Muscle layer of colon (tissue), 2 donors: Measurements from ENCODE around the gene ZSCAN5B.

Experiments
- H3K27ac ChIP-seq: one replicate; pipeline ENCODE4 v1.7.0; 2013; ENCODE audit warnings: low read depth, mild to moderate bottlenecking, low read length, moderate library complexity
- H3K27me3 ChIP-seq, 2 donors: one replicate each; pipeline ENCODE4 v1.7.0; 2013; ENCODE audit warnings: low read length in 2 of 2, mild to moderate bottlenecking in 2 of 2; ENCODE audit not compliant: insufficient read depth in 2 of 2, control insufficient read depth in 1 of 2
- H3K36me3 ChIP-seq: one replicate; pipeline ENCODE4 v1.7.0; 2013; ENCODE audit warnings: mild to moderate bottlenecking, low read length; ENCODE audit not compliant: insufficient read depth
- H3K4me1 ChIP-seq: one replicate; pipeline ENCODE4 v1.7.0; 2013; ENCODE audit warnings: mild to moderate bottlenecking, low read length; ENCODE audit not compliant: insufficient read depth
- H3K4me3 ChIP-seq, 2 donors: one replicate each; pipeline ENCODE4 v1.7.0; 2013; ENCODE audit warnings: low read length in 2 of 2, low read depth in 1 of 2, mild to moderate bottlenecking in 1 of 2, moderate library complexity in 1 of 2
- H3K9ac ChIP-seq: one replicate; pipeline ENCODE4 v1.7.0; 2013; ENCODE audit warnings: low read length
- H3K9me3 ChIP-seq: one replicate; pipeline ENCODE4 v1.7.0; 2013; ENCODE audit warnings: mild to moderate bottlenecking, low read length
- donor health status: abdominal sarcoma.
- donor health status: Adenocarcinoma of cecum.

ZSCAN5B gene

GRCh38 chr19:56174550-56174949, 23.0 kb downstream of the ZSCAN5B start:
- no peak overlapping the region for H3K4me3 ChIP-seq
- H3K9ac ChIP-seq = no peak overlapping the region
- no peak overlapping the region for H3K27ac ChIP-seq
- no peaks in the 10 kb centered on the region for H3K9me3 ChIP-seq
- H3K36me3 ChIP-seq = no peaks in the 10 kb centered on the region
- H3K27me3 ChIP-seq = peaks cover 0 to 20% of the 10 kb centered on the region in 2 donors
- no peaks in the 10 kb centered on the region for H3K4me1 ChIP-seq

GRCh38 chr19:56174086-56174485, 23.5 kb downstream of the ZSCAN5B start:
- H3K4me3 ChIP-seq = no peak overlapping the region
- H3K27ac ChIP-seq = no peak overlapping the region
- no peaks in the 10 kb centered on the region for H3K36me3 ChIP-seq
- H3K4me1 ChIP-seq = no peaks in the 10 kb centered on the region
- H3K27me3 ChIP-seq = peaks cover 0 to 20% of the 10 kb centered on the region in 2 donors
- no peaks in the 10 kb centered on the region for H3K9me3 ChIP-seq
- H3K9ac ChIP-seq = no peak overlapping the region

- Histone ChIP-seq H3K27ac (no peak overlapping the region), H3K4me3 (no peak overlapping the region), H3K9me3 (no peaks in the 10 kb centered on the region), H3K9ac (no peak overlapping the region), H3K4me1 (no peaks in the 10 kb centered on the region), H3K27me3 (peaks cover 0 to 7% of the 10 kb centered on the region in 2 donors), H3K36me3 (no peaks in the 10 kb centered on the region)
Measured at GRCh38 chr19:56170261-56170660, 27.3 kb downstream of the ZSCAN5B start.

- no peaks in the 10 kb centered on the region for H3K27me3 ChIP-seq
- H3K9ac ChIP-seq = no peak overlapping the region
- no peaks in the 10 kb centered on the region for H3K36me3 ChIP-seq
- no peak overlapping the region for H3K4me3 ChIP-seq
- no peaks in the 10 kb centered on the region for H3K9me3 ChIP-seq
- H3K4me1 ChIP-seq = no peaks in the 10 kb centered on the region
- no peak overlapping the region for H3K27ac ChIP-seq
Measured at GRCh38 chr19:56167064-56167578, 30.5 kb downstream of the ZSCAN5B start.

- H3K27ac ChIP-seq = no peak overlapping the region
Measured at GRCh38 chr19:56163097-56163496, 34.5 kb downstream of the ZSCAN5B start.

GRCh38 chr19:56162258-56162657, 35.3 kb downstream of the ZSCAN5B start:
- Histone ChIP-seq H3K4me3 (no peak overlapping the region), H3K9ac (no peak overlapping the region), H3K27ac (no peak overlapping the region), H3K27me3 (no peaks in the 10 kb centered on the region), H3K9me3 (no peaks in the 10 kb centered on the region), H3K36me3 (peaks cover 12% of the 10 kb centered on the region), H3K4me1 (no peaks in the 10 kb centered on the region)

More at GRCh38 chr19:56163097-56163496, 34.5 kb downstream of the ZSCAN5B start:
- H3K4me3 ChIP-seq = no peak overlapping the region
- H3K9ac ChIP-seq = no peak overlapping the region
- H3K9me3 ChIP-seq = no peaks in the 10 kb centered on the region
- no peaks in the 10 kb centered on the region for H3K27me3 ChIP-seq
- peaks cover 12% of the 10 kb centered on the region for H3K36me3 ChIP-seq
- no peaks in the 10 kb centered on the region for H3K4me1 ChIP-seq

GRCh38 chr19:56161534-56161933, 36.0 kb downstream of the ZSCAN5B start:
- H3K36me3 ChIP-seq = peaks cover 12% of the 10 kb centered on the region
- no peak overlapping the region for H3K27ac ChIP-seq
- no peaks in the 10 kb centered on the region for H3K9me3 ChIP-seq
- no peak overlapping the region for H3K4me3 ChIP-seq
- no peaks in the 10 kb centered on the region for H3K27me3 ChIP-seq
- H3K9ac ChIP-seq = no peak overlapping the region
- H3K4me1 ChIP-seq = no peaks in the 10 kb centered on the region

- H3K9me3 ChIP-seq = no peaks in the 10 kb centered on the region
- H3K36me3 ChIP-seq = peaks cover 22% of the 10 kb centered on the region
- no peak overlapping the region for H3K4me3 ChIP-seq
- H3K27me3 ChIP-seq = no peaks in the 10 kb centered on the region
- no peak overlapping the region for H3K27ac ChIP-seq
- no peak overlapping the region for H3K9ac ChIP-seq
- no peaks in the 10 kb centered on the region for H3K4me1 ChIP-seq
Measured at GRCh38 chr19:56159622-56160271, 37.8 kb downstream of the ZSCAN5B start.

- Histone ChIP-seq H3K9ac (no peak overlapping the region), H3K27me3 (no peaks in the 10 kb centered on the region), H3K4me1 (no peaks in the 10 kb centered on the region), H3K4me3 (no peak overlapping the region), H3K36me3 (peaks cover 22% of the 10 kb centered on the region), H3K9me3 (no peaks in the 10 kb centered on the region), H3K27ac (no peak overlapping the region)
Measured at GRCh38 chr19:56159009-56159559, 38.5 kb downstream of the ZSCAN5B start.

- Histone ChIP-seq H3K4me1 (peaks cover 1% of the 10 kb centered on the region), H3K9me3 (no peaks in the 10 kb centered on the region), H3K4me3 (no peak overlapping the region), H3K36me3 (peaks cover 22% of the 10 kb centered on the region), H3K27ac (no peak overlapping the region), H3K27me3 (no peaks in the 10 kb centered on the region), H3K9ac (no peak overlapping the region)
Measured at GRCh38 chr19:56158170-56158757, 39.3 kb downstream of the ZSCAN5B start.

GRCh38 chr19:56156768-56157167, 40.8 kb downstream of the ZSCAN5B start:
- Histone ChIP-seq H3K4me1 (peaks cover 8% of the 10 kb centered on the region), H3K27me3 (no peaks in the 10 kb centered on the region), H3K27ac (no peak overlapping the region), H3K9me3 (no peaks in the 10 kb centered on the region), H3K4me3 (no peak overlapping the region), H3K36me3 (peaks cover 22% of the 10 kb centered on the region), H3K9ac (no peak overlapping the region)
